Measurements from ENCODE around the gene TIMELESS. TPM values are rescaled to one million over a fixed set of nuclear protein-coding genes. Genes with fewer than 3 reads are reported as not detected.

TIMELESS gene
- total RNA-seq, 1 experiment from 2014 or later: 47.0 TPM

GRCh38 chr12:56389412-56389811, 59.8 kb downstream of the TIMELESS start:
- no peaks in the 10 kb centered on the region for H3K9me3 ChIP-seq (ENCODE audit: control insufficient read depth in 1 of 2, insufficient read depth in 1 of 2, low read depth in 1 of 2, low read length in 2 of 2)
- ChIA-PET CTCF (no interaction called here), RAD21 (ENCODE audit: low non-redundant PET in 1 of 2, low total read pairs in 2 of 2, uncharacterized antibody in 2 of 2, unreplicated experiment in 2 of 2) (no interaction called here), POLR2A (no interaction called here)
- peaks cover 0 to 16% of the 10 kb centered on the region in 2 experiments; a peak in 2 of 4 replicates for H3K4me1 ChIP-seq (ENCODE audit: control insufficient read depth in 1 of 2, insufficient read depth in 2 of 2, low read length in 2 of 2)
- ATAC-seq: no peak
- H3K9ac ChIP-seq (ENCODE audit: low read length): no peak overlapping the region
- H3K36me3 ChIP-seq (ENCODE audit: control insufficient read depth in 1 of 2, insufficient read depth in 2 of 2, low read length in 2 of 2): no peaks in the 10 kb centered on the region
- DNase-seq (ENCODE audit: low read depth, low spot score): no peak
- BruUV-seq (replicated peaks): no TSS peak
- H3K79me2 ChIP-seq (ENCODE audit: insufficient read depth, low read length): no peaks in the 10 kb centered on the region
- no peaks in the 10 kb centered on the region for H3K27me3 ChIP-seq (ENCODE audit: insufficient read depth, low read length)
- intact Hi-C loops (cut with micrococcal nuclease): no loop called here
- H3K9me2 ChIP-seq (ENCODE audit: insufficient read depth): no peaks in the 10 kb centered on the region; the same call in 1 of the 2 replicates
- H4K20me1 ChIP-seq (ENCODE audit: insufficient read depth): no peaks in the 10 kb centered on the region
- H3K27ac ChIP-seq (ENCODE audit: low read depth, low read length): no peak overlapping the region
- H2AFZ ChIP-seq (ENCODE audit: low read depth, low read length, poor library complexity, severe bottlenecking): no peak overlapping the region
- H3K4me3 ChIP-seq (replicated peaks in 1 of 2; ENCODE audit: low read depth in 1 of 2, low read length in 2 of 2): no peak overlapping the region
- no peak overlapping the region for H3K4me2 ChIP-seq (ENCODE audit: low read length)
- TF ChIP-seq CTCF (IDR thresholded peaks at IDR 0.05 in 2 of 3, conservative IDR thresholded peaks at IDR 0.05 in 1 of 3; ENCODE audit: borderline replicate concordance in 1 of 3, insufficient read depth in 1 of 3, low read depth in 2 of 3, low read length in 2 of 3) (no peak), SP1 (IDR thresholded peaks at IDR 0.05; ENCODE audit: low read depth) (no peak), FOSL1 (IDR thresholded peaks at IDR 0.05; ENCODE audit: low read depth) (no peak)

GRCh38 chr12:56387152-56387736, 62.0 kb downstream of the TIMELESS start:
- no peaks in the 10 kb centered on the region for H3K9me2 ChIP-seq (ENCODE audit: insufficient read depth)
- peak overlapping the region; percentile 16 for H2AFZ ChIP-seq (ENCODE audit: low read depth, low read length, poor library complexity, severe bottlenecking)
- TF ChIP-seq CEBPB (IDR thresholded peaks at IDR 0.05; ENCODE audit: low read depth) (no peak), POLR2AphosphoS5 (IDR thresholded peaks at IDR 0.05; ENCODE audit: low read depth, low read length) (no peak), EZH2 (IDR thresholded peaks at IDR 0.05) (no peak)
- CTCF ChIA-PET: interaction anchor here (1.2 kb wide), 1 partner anchor 77 kb away, joined by 4 read pairs; no protein-coding TSS in a partner anchor
- H3K4me3 ChIP-seq (replicated peaks in 1 of 2; ENCODE audit: low read depth in 1 of 2, low read length in 2 of 2): no peak overlapping the region
- H3K36me3 ChIP-seq (ENCODE audit: control insufficient read depth in 1 of 2, insufficient read depth in 2 of 2, low read length in 2 of 2): no peaks in the 10 kb centered on the region
- ATAC-seq (no peak), DNase-seq (ENCODE audit: low read depth, low spot score) (no peak)
- POLR2A ChIA-PET: interaction anchor here (0.9 kb wide), 1 partner anchor 27 kb away, joined by 3 read pairs; the partner anchor contains the start of gene STAT2
- H3K9me3 ChIP-seq (ENCODE audit: control insufficient read depth in 1 of 2, insufficient read depth in 1 of 2, low read depth in 1 of 2, low read length in 2 of 2): no peaks in the 10 kb centered on the region
- intact Hi-C loops (cut with micrococcal nuclease): no loop called here
- H4K20me1 ChIP-seq (ENCODE audit: insufficient read depth): no peaks in the 10 kb centered on the region
- peak overlapping the region; percentile 9; the same call in 1 of the 2 replicates for H3K4me2 ChIP-seq (ENCODE audit: low read length)
- no peaks in the 10 kb centered on the region for H3K79me2 ChIP-seq (ENCODE audit: insufficient read depth, low read length)
- H3K27ac ChIP-seq (ENCODE audit: low read depth, low read length): no peak overlapping the region
- no peaks in the 10 kb centered on the region for H3K27me3 ChIP-seq (ENCODE audit: insufficient read depth, low read length)
- RAD21 ChIA-PET (ENCODE audit: low non-redundant PET in 1 of 2, low total read pairs in 2 of 2, uncharacterized antibody in 2 of 2, unreplicated experiment in 2 of 2): no interaction called here
- no peak overlapping the region for H3K9ac ChIP-seq (ENCODE audit: low read length)
- no TSS peak for BruUV-seq (replicated peaks)
- peaks cover 0 to 16% of the 10 kb centered on the region in 2 experiments; a peak in 2 of 4 replicates for H3K4me1 ChIP-seq (ENCODE audit: control insufficient read depth in 1 of 2, insufficient read depth in 2 of 2, low read length in 2 of 2)

Data from HCT116 (cell line).